T-helper 2 cell treated with Interferon-gamma antibody and Interleukin-4, amounts not matched to agents 100 ng/mL and 5 ng/mL, for 36 hours (primary cell): ENCODE measurements around the gene SMAP2. TPM values are rescaled to one million over a fixed set of nuclear protein-coding genes. Genes with fewer than 3 reads are reported as not detected.

Experiments used
- intact Hi-C: fragments of 100-400 bp; cut with micrococcal nuclease; formaldehyde crosslinking; loops from one replicate; pipeline ENCODE4 v1.15.1; 2023
- total RNA-seq: library from RNA; stranded (reverse); gene quantifications from 2 replicates; pipeline ENCODE4 v1.2.3, GENCODE V29; 2022

SMAP2 gene
- total RNA-seq, 1 donor from 2014 or later = 107 TPM

DNA sequence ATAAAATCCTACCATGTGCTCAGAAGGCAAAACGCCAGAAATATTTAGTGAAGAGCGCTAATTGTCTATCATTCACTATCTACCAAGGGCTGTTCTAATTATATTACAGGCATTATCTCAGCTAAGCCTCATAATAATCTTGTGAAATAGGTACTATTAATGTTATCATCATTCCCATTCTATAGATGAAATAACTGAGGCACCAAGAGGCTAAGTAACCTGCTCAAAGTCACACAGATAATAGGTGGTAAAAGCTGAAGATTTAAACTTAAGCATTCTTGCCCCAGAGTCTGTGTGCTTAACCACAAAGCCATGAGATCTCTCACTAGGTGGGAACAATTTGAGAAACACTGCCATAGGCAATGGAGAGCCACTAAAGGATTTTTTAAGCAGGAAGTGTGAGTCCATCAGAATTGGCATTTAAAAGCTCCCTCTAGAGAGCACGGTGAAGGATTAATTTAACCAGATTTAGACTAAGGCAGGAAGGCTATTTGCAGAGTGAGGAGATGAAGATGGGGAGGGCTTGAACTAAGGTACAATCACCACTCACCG is 1.7 kb upstream of the SMAP2 start:
- intact Hi-C loops = loop anchor here (5.0 kb wide), 1 partner anchor 329 kb away; the partner anchor contains the start of gene CAP1

DNA sequence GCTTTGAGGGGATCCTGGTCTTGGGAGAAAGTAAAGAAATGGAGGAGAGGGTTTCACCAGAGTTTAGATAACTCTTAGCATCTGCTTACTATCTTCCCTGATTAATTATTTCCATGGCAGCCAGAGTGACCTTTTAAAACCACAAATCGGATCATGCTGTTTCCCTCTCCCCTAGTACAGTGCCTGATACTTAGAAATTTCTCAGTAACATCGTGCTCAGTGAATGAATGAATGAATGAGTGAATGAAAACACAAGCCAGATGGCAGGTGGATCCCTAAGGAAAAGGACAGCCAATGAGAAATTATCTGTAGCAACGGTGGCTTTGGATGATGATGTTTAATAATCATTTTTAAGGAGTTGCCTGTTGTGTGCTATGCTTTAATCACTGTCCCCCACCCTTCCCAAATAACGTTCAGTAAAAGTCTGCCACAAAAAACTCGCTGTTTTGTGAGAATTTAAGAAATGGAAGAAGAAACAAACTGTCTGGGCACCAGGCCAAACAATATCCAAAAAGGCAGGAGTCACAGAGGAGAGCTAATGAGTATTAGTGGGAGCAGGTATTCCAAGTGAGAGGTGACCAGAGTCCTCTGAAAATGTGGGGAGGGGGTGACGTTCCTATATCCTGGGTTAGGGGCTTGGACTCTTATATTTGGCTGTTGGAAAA is 737 bp upstream of the SMAP2 start:
- intact Hi-C loops = loop anchor here (5.0 kb wide), 1 partner anchor 330 kb away; the partner anchor contains the start of gene CAP1

DNA sequence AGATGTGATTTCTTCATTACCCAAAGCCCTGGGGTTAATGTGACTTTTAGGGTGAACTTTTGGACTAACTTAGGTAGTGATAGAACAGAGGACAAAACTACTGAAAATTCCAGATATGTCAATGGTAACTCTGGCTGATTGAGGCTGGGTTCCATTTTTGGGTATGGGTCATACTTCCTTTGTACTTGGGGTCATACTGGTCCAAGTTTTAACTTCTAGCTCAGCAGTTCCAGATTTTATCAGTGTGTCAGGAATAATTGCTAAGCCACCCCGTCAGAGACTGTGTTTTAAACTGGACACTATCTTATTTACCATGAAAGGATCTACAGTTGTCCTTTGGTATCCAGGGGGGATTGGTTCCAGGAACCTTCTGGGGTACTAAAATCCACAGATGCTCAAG is 4.0 kb downstream of the SMAP2 start:
- intact Hi-C loops = no loop called here

DNA sequence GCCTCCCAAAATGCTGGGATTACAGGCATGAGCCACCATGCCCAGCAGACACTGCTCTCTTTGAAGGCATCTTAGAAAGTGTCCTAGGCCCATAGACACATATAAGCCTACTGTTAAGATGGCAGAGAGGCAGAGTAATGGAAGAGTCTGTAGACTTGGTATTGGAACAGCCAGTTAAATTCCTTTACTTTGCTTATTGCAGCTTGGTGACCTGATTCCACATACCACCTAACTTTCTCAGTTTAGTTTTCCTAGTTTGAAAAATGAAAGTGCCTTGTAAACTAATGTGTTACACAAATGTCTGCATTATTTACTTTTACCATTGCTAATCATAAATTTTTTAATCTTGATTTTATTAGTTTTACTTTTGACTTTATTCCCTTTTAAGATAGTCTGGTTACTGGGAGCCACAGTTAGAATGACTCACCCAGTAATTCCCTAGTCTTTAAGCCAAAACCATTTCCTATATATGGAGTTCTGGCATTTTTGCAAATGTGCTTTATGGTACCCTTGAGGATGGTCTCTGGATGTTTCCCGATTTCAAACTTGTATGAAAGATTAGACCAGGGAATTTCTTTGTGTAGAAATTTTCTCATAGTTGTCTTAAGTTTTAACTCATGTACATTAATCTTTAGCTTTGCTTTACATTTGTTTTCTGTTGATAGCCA is 6.4 kb downstream of the SMAP2 start:
- intact Hi-C loops = loop anchor here (2.0 to 10.0 kb wide), 3 partner anchors 15 to 315 kb away; partner anchors contain the start of gene NFYC

DNA sequence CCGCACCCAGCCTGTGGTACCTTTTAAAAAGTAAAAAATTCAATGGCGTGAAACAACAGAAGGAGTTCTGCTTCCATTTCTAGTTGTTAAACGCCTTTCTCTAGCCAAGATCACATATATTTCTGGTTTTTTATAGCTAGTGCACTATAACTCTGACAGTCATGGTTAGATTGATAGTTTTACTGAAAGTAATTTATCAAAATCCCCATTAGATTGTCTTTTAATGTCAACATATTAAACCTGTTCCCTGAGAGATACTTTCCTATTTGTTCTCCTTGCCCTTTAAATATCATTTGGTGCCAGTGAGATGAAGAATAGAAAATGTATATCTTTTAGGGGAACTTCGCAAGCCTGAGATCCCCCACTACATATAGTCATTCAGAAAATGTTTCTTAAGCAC is 7.3 kb downstream of the SMAP2 start:
- intact Hi-C loops = loop anchor here (2.0 to 10.0 kb wide), 3 partner anchors 14 to 314 kb away; partner anchors contain the start of gene NFYC

DNA sequence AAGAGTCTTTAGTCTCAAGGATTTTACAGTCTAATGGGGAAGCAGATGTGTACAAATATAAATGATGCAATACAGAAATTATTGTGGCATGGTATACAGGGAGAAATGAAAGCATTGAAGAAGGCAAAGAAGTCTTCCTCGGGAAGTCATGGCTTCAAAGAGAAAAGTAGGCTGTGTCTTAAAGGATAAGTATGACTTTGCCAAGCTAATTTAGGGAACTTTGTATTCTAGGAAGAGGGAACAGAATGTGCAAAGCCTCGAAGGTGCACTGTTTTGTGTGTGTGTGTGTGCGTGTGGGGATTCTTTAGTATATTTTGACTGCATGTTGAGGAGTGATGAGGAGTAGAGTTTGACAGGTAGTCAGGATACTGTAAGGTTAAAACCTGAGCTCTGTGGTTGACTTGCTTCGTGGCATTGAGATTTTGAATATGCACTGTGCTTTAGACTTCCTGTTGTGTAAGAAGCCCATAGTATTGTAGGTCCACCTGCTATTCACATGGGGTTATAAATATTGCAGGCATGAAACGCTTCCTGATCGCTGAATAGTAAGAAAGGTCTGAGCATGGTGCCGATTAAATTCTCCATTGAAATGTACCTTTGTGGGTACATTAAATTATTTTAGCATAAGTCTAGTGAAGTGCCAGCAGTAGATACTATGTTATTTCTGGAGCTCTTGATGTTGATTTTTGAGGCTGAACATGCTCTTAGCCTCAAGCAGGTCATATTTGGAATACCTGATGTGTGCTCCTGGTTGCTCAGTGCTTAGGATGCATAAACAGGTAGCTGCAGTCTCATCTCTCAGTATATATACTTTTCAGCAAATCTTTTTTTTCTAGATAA is 8.0 kb downstream of the SMAP2 start:
- intact Hi-C loops = loop anchor here (2.0 to 10.0 kb wide), 3 partner anchors 13 to 313 kb away; partner anchors contain the start of gene NFYC

DNA sequence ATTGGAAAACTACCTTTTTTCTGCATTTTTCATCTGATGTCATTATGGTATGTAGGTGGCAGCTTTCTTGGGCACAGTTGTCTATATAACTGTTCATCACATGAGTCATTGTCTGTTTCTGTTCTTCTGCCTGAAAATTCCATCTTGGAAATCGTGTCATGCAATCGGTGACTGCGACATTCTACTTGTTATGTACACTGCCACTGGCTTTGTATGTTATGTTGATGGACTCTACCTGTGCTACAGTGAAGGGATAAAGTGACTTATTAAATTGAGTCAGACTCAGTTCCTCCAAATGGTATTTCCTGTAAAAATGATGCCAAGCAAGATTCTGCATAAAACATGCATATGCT is 8.6 kb downstream of the SMAP2 start:
- intact Hi-C loops = loop anchor here (5.0 to 10.0 kb wide), 2 partner anchors 40 to 313 kb away; partner anchors contain the start of gene NFYC

DNA sequence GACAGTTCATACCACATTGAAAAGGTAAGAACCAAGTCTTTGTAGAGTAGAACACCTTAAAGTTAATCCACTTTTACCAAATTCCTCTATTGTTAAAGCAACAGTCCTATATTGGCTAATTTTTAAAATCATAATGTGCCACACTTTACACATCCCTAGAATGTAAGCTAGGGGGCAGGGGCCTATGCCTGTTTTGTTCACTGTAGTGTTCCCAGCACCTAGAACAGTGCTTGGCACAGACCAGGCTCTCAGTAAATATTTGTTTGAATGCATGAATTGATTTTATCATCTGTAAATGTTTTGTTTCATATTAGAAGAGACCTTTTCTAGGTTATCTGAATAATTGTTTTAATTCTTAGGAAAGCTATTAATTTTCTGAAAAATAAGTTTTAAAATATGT is 9.1 kb downstream of the SMAP2 start:
- intact Hi-C loops = loop anchor here (5.0 to 10.0 kb wide), 2 partner anchors 40 to 312 kb away; partner anchors contain the start of gene NFYC

DNA sequence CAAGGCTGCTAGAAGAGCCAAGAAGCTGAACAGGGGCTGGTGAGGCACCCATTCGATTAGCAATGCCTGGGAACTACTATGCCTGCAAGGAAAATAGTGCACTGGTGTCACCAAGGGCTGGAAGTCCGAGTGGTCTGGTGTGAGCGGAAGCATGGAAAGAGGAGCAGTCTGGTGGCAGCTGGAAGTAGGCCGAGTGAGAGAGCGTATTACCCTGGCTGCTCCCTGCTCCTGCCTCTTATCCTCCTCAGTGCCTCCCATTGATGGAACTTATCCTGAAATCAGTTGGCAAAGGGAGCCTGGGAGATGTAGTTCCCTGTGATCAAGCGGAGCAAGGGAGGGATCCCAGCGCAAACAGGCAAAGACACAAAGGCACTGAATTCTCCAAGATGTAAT is 9.6 kb downstream of the SMAP2 start:
- intact Hi-C loops = loop anchor here (5.0 to 10.0 kb wide), 2 partner anchors 41 to 312 kb away; partner anchors contain the start of gene NFYC

DNA sequence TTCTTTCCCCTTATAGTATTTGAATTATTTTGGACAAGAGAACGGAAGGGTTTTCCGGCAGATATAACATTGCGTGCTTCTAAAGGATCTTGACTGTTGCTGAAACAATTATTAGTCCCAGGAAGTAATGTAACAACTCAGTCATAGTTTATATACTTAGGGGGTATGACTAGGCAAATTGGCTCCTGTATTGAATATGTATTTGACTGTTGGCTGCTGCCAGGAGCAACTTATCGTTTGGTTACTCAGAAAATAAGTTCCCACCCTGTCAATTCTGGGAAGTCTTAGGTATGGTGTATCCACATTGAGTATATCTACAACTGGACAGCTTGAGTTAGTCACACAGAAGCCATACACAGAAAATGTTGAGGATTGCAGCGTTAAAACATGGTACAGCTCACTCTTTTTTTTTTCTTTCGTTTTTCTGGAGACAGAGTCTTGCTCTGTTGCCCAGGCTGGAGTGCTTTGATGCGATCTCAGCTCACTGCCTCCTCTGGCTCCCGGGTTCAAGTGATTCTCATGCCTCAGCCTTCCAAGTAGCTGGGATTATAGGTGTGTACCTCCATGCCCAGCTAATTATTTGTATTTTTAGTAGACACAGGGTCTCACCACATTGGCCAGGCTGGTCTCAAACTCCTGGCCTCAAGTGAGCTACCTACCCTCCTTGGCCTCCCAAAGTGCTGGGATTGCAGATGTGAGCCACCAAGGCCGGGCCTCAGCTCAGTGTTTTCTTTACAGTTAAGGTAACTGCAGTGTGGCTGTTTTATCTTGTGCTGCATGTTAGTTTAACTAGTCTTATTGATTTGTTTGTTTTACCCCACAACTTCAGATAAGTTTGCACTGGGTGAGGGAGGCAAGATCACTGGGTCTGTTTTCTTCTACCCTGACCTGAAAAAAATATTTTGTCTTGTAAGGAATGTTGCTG is 10.2 kb downstream of the SMAP2 start:
- intact Hi-C loops = loop anchor here (2.0 to 10.0 kb wide), 4 partner anchors 19 to 343 kb away; partner anchors contain the start of genes CAP1 and NFYC

DNA sequence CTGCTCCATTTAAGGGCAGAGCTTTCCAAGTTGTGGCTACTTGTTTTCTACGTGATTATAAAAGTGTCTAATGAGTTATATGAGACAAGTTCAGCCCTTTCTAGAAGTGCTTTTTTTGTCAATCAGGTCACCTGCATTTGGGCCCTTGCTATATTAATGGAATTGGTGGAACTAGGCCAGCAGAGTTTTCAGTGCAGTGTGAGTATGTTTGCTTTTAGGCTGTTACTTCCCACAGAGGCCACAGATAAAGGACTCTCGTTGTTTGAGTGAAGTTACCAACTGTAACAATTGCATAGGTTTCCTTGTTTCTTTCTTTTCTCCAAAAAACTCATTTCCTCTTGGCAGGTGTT is 10.9 kb downstream of the SMAP2 start:
- intact Hi-C loops = loop anchor here (2.0 to 10.0 kb wide), 4 partner anchors 18 to 344 kb away; partner anchors contain the start of genes CAP1 and NFYC

DNA sequence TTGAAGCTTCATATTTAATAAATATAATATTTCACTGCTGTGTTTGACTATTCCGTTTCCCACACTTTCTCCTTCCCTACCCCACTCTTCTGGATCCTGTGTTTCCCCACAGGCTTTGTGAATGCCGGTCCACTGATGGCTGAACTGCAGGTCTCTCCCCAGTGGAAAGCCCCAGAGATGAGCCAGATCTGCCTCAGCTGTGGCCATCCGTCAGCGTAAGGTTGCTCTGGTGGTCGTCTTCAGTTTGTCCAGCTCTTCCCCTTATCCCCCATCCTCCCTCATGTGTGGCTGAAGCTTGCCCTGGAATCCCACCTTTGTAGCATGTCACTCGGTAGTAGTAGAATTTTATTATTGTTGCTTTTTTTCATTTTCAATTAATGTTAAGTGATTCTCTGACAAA is 11.4 kb downstream of the SMAP2 start:
- intact Hi-C loops = loop anchor here (1.0 to 10.0 kb wide), 7 partner anchors 11 to 344 kb away; partner anchors contain the start of genes CAP1, NFYC and ZMPSTE24

DNA sequence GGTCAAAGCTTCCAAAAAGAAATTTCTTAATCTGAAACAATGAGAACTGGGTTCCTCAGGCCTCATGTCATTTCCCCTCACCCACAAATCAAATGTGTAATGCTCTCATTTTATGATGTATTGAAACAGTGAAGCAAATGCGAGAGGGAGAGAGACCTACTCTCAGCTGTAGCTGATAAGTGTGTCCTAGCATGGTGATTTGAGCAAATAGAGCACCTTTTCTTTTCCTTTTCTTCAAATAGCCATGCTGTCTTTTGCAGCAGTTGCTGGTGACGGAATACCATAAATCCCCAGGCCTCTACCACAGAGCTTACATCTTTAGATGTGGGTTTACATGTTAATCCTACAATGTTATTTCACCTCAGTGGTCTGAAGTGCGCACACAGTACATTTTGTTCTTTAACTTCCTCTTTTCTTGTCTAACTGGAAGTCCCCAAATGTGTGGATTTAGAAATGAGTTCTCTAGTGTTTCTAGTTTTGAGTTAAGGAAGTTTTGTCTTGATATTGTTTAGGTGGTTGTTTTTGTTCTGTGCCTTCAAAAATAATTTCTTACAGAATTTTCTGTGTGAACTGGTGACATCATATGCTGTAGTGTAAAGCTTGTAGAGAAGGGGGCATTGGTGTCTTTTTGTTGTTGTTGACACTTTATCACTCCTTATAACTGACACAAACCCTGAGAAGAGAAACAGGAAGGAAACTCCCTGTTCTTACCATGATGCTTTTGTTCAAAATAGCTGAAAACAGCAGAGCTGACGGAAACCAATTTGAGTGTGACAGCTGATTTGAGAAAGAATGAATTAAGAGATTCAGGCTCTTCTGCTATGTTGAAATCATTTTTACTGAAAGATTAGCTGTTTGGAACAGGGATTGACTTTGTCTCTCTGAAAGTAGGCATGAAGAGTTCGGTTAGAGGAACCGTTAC is 12.2 kb downstream of the SMAP2 start:
- intact Hi-C loops = loop anchor here (1.0 to 10.0 kb wide), 7 partner anchors 10 to 345 kb away; partner anchors contain the start of genes CAP1, NFYC and ZMPSTE24

DNA sequence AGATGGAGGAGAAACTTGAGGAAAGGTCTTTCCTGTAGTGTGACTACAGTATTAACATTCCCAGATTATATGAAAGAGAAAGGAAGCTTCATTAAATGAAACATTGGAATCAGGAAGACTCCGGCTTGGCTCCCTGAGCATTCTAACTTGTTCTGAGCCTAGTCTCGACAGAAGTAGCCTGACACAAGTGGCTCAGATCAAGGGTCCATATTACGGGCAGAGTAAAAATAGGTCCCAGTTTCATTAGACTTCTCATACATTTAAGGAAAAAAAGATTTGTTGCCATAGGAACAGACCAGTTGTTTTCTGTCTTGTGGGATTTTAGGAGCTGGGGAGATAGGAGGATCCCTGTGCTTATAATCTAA is 12.8 kb downstream of the SMAP2 start:
- intact Hi-C loops = loop anchor here (1.0 to 10.0 kb wide), 4 partner anchors 9 to 308 kb away; partner anchors contain the start of genes NFYC and ZMPSTE24

DNA sequence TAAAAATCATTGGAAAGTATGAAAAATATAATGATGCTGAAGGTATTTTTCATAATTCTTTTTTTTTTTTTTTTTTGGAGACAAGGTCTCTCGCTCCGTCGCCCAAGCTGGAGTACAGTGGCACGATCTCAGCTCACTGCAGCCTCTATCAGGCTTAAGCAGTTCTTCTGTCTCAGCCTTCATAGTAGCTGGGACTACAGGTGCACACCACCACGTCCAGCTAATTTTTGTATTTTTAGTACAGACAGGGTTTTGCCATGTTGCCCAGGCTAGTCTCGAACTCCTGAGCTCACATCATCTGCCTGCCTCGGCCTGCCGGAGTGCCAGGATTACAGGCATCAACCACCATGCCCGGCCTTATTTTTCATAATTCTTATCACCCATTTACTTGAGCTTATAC is 13.3 kb downstream of the SMAP2 start:
- intact Hi-C loops = loop anchor here (1.0 to 10.0 kb wide), 4 partner anchors 9 to 308 kb away; partner anchors contain the start of genes NFYC and ZMPSTE24

DNA sequence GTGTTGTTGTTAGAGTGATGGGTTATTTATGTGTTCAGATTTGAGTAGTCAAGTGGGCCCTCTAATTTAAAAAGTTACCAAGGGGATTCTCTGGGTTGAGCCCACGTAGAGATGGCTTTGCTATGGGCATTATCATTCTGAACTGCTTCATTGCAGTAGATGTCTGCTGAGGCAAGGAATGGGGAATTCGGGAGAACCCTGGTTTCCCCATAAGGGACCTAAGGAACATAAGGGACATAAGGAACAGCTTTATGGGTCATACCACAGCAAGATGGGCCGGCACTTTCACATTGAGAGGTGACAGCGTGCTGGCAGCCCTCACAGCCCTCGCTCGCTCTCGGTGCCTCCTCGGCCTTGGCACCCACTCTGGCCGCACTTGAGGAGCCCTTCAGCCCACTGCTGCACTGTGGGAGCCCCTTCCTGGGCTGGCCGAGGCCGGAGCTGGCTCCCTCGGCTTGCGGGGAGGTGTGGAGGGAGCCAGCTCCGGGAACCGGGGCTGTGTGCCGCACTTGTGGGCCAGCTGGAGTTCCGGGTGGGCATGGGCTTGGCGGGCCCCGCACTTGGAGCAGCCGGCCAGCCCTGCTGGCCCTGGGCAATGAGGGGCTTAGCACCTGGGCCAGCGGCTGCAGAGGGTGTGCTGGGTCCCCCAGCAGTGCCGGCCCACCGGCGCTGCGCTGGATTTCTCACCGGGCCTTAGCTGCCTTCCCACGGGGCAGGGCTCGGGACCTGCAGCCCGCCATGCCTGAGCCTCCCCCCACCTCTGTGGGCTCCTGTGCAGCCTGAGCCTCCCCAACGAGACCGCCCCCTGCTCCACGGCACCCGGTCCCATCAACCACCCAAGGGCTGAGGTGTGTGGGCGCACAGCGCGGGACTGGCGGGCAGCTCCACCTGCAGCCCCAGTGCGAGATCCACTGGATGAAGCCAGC is 14.1 kb downstream of the SMAP2 start:
- intact Hi-C loops = loop anchor here (5.0 to 10.0 kb wide), 3 partner anchors 130 to 307 kb away; partner anchors contain the start of genes NFYC and ZMPSTE24
